Osteoblast (primary cell): ENCODE data around the gene SH3BP5. TPM values are rescaled to one million over a fixed set of nuclear protein-coding genes. Genes with fewer than 3 reads are reported as not detected.
A peak's percentile ranks its signal among the peaks of the same experiment; 100 is the strongest.

Source experiments
- DNase-seq: peaks from one replicate; pipeline ENCODE4 v3.0.0; 2011; ENCODE audit warnings: low spot score, mixed read lengths; ENCODE audit not compliant: insufficient read length; ENCODE audit errors: missing footprints
- H2AFZ ChIP-seq: 2 replicates; pipeline ENCODE4 v1.6.0; 2011; ENCODE audit warnings: mild to moderate bottlenecking, low read length
- H3K27ac ChIP-seq: 2 replicates; pipeline ENCODE4 v1.5.1; 2011; ENCODE audit warnings: mild to moderate bottlenecking, low read depth, low read length, moderate library complexity
- H3K27me3 ChIP-seq: 2 replicates; pipeline ENCODE4 v1.6.0; 2012; ENCODE audit warnings: mild to moderate bottlenecking, control low read depth, inconsistent platforms, low read length, moderate library complexity; ENCODE audit not compliant: insufficient read depth
- H3K36me3 ChIP-seq: 2 replicates; pipeline ENCODE4 v1.5.1; 2011; ENCODE audit warnings: mild to moderate bottlenecking, low read length, control low read depth, moderate library complexity; ENCODE audit not compliant: insufficient read depth
- H3K4me1 ChIP-seq: 2 replicates; pipeline ENCODE4 v1.5.1; 2011; ENCODE audit warnings: mild to moderate bottlenecking, low read length, control low read depth, moderate library complexity; ENCODE audit not compliant: insufficient read depth
- H3K4me2 ChIP-seq: 2 replicates; pipeline ENCODE4 v1.6.0; 2011; ENCODE audit warnings: mild to moderate bottlenecking, low read length; ENCODE audit not compliant: insufficient read depth
- H3K4me3 ChIP-seq: fragments of 200-600 bp; sonication (generic); 3 replicates; pipeline ENCODE4 v1.5.1; 2012; ENCODE audit warnings: mild to moderate bottlenecking, low read length, inconsistent platforms; ENCODE audit not compliant: insufficient read depth
- H3K79me2 ChIP-seq: 2 replicates; pipeline ENCODE4 v1.6.0; 2012; ENCODE audit warnings: mild to moderate bottlenecking, low read length, control low read depth, inconsistent platforms; ENCODE audit not compliant: insufficient read depth
- H3K9me3 ChIP-seq: 2 replicates; pipeline ENCODE4 v1.5.1; 2011; ENCODE audit warnings: low read depth, low read length, control low read depth
- H4K20me1 ChIP-seq: 2 replicates; pipeline ENCODE4 v1.6.0; 2012; ENCODE audit warnings: mild to moderate bottlenecking, low read length, control low read depth; ENCODE audit not compliant: insufficient read depth
- CTCF ChIP-seq: IDR thresholded peaks from 2 replicates; pipeline ENCODE4 v1.5.1; 2011; ENCODE audit warnings: mild to moderate bottlenecking, low read depth, low read length, moderate library complexity; ENCODE audit errors: extremely low read depth
- total RNA-seq: library from RNA; depleted of rRNA; stranded (reverse); fragments of >200 nt; gene quantifications from 2 replicates; pipeline ENCODE4 v1.2.3, GENCODE V29; 2012

Gene SH3BP5
- total RNA-seq, 1 donor, result 67.3 TPM

GRCh38 chr3:15298504-15298903 is 33.9 kb downstream of the SH3BP5 start:
- peaks cover 22% of the 10 kb centered on the region for H3K36me3 ChIP-seq
- no peak for TF ChIP-seq CTCF
- H3K9me3 ChIP-seq, result no peaks in the 10 kb centered on the region
- H2AFZ ChIP-seq, result no peak overlapping the region
- H3K4me3 ChIP-seq, result no peak overlapping the region
- H3K4me2 ChIP-seq, result no peak overlapping the region
- peaks cover 35% of the 10 kb centered on the region for H4K20me1 ChIP-seq
- H3K4me1 ChIP-seq, result peaks cover 11% of the 10 kb centered on the region
- H3K79me2 ChIP-seq, result peaks cover 57% of the 10 kb centered on the region
- no peak for DNase-seq
- H3K27ac ChIP-seq, result no peak overlapping the region
- no peaks in the 10 kb centered on the region for H3K27me3 ChIP-seq

GRCh38 chr3:15297608-15298350 is 34.6 kb downstream of the SH3BP5 start:
- Histone ChIP-seq H2AFZ (no peak overlapping the region), H3K79me2 (peaks cover 58% of the 10 kb centered on the region)

GRCh38 chr3:15295506-15295905 is 36.9 kb downstream of the SH3BP5 start:
- H3K9me3 ChIP-seq, result no peaks in the 10 kb centered on the region
- TF ChIP-seq CTCF, result no peak
- no peak overlapping the region for H2AFZ ChIP-seq
- H3K27me3 ChIP-seq, result no peaks in the 10 kb centered on the region
- H3K79me2 ChIP-seq, result peaks cover 64% of the 10 kb centered on the region
- H3K4me3 ChIP-seq, result no peak overlapping the region
- peak overlapping the region; percentile 47 for H3K27ac ChIP-seq
- no peak overlapping the region for H3K4me2 ChIP-seq
- H3K4me1 ChIP-seq, result peaks cover 16% of the 10 kb centered on the region
- no peaks in the 10 kb centered on the region for H3K36me3 ChIP-seq
- DNase-seq, result peak; percentile 87
- peaks cover 47% of the 10 kb centered on the region for H4K20me1 ChIP-seq

More at GRCh38 chr3:15297608-15298350, 34.6 kb downstream of the SH3BP5 start:
- Histone ChIP-seq H3K27ac (no peak overlapping the region), H3K4me3 (no peak overlapping the region), H4K20me1 (peaks cover 38% of the 10 kb centered on the region), H3K36me3 (peaks cover 17% of the 10 kb centered on the region), H3K4me2 (no peak overlapping the region), H3K4me1 (peaks cover 14% of the 10 kb centered on the region), H3K9me3 (no peaks in the 10 kb centered on the region), H3K27me3 (no peaks in the 10 kb centered on the region)
- DNase-seq, result no peak
- TF ChIP-seq CTCF, result no peak

GRCh38 chr3:15294929-15295328 is 37.5 kb downstream of the SH3BP5 start:
- DNase-seq, result no peak
- Histone ChIP-seq H3K79me2 (peaks cover 59% of the 10 kb centered on the region), H2AFZ (no peak overlapping the region), H3K9me3 (no peaks in the 10 kb centered on the region), H3K27me3 (no peaks in the 10 kb centered on the region), H3K4me2 (no peak overlapping the region), H3K4me3 (no peak overlapping the region), H3K36me3 (no peaks in the 10 kb centered on the region), H3K27ac (peak overlapping the region; percentile 15), H4K20me1 (peaks cover 43% of the 10 kb centered on the region), H3K4me1 (peaks cover 14% of the 10 kb centered on the region)
- TF ChIP-seq CTCF, result no peak
